ENCODE results near the gene PIP5KL1.
A peak's percentile ranks its signal among the peaks of the same experiment; 100 is the strongest.

PIP5KL1 gene

GRCh38 chr9:127960410-127961154 lies 30.0 kb upstream of the PIP5KL1 start:
- H3K9me3 Mint-ChIP-seq, result no peaks in the 10 kb centered on the region
- peaks cover 96% of the 10 kb centered on the region for H3K4me1 Mint-ChIP-seq (ENCODE audit: low read depth)
- peak overlapping the region; percentile 77 for H3K27ac Mint-ChIP-seq
- H3K4me3 Mint-ChIP-seq, result no peak overlapping the region
- H3K36me3 Mint-ChIP-seq (ENCODE audit: low read depth), result peaks cover 13% of the 10 kb centered on the region
- no peaks in the 10 kb centered on the region for H3K27me3 Mint-ChIP-seq

- peaks cover 96% of the 10 kb centered on the region for H3K4me1 Mint-ChIP-seq (ENCODE audit: low read depth)
- no peaks in the 10 kb centered on the region for H3K27me3 Mint-ChIP-seq
- peak overlapping the region; percentile 77 for H3K27ac Mint-ChIP-seq
- H3K36me3 Mint-ChIP-seq (ENCODE audit: low read depth), result peaks cover 13% of the 10 kb centered on the region
- no peak overlapping the region for H3K4me3 Mint-ChIP-seq
- no peaks in the 10 kb centered on the region for H3K9me3 Mint-ChIP-seq
These were observed 29.3 kb upstream of the PIP5KL1 start for GRCh38 chr9:127959841-127960409.

- peaks cover 13% of the 10 kb centered on the region for H3K36me3 Mint-ChIP-seq (ENCODE audit: low read depth)
- peaks cover 97% of the 10 kb centered on the region for H3K4me1 Mint-ChIP-seq (ENCODE audit: low read depth)
- H3K4me3 Mint-ChIP-seq, result no peak overlapping the region
- H3K27ac Mint-ChIP-seq, result peak overlapping the region; percentile 77
- H3K9me3 Mint-ChIP-seq, result no peaks in the 10 kb centered on the region
- H3K27me3 Mint-ChIP-seq, result no peaks in the 10 kb centered on the region
These were observed 28.8 kb upstream of the PIP5KL1 start for GRCh38 chr9:127959398-127959797.

- no peaks in the 10 kb centered on the region for H3K9me3 Mint-ChIP-seq
- H3K27me3 Mint-ChIP-seq, result no peaks in the 10 kb centered on the region
- H3K27ac Mint-ChIP-seq, result peak overlapping the region; percentile 77
- H3K36me3 Mint-ChIP-seq (ENCODE audit: low read depth), result peaks cover 13% of the 10 kb centered on the region
- no peak overlapping the region for H3K4me3 Mint-ChIP-seq
- peaks cover 97% of the 10 kb centered on the region for H3K4me1 Mint-ChIP-seq (ENCODE audit: low read depth)
These were observed 28.2 kb upstream of the PIP5KL1 start for GRCh38 chr9:127958728-127959127.

GRCh38 chr9:127955294-127956015 lies 24.9 kb upstream of the PIP5KL1 start:
- Mint-ChIP-seq H3K4me1 (ENCODE audit: low read depth) (peaks cover 92% of the 10 kb centered on the region), H3K27ac (peak overlapping the region; percentile 95), H3K27me3 (no peaks in the 10 kb centered on the region), H3K9me3 (no peaks in the 10 kb centered on the region), H3K4me3 (peak overlapping the region; percentile 65), H3K36me3 (ENCODE audit: low read depth) (peaks cover 9% of the 10 kb centered on the region)

- H3K4me3 Mint-ChIP-seq, result peak overlapping the region; percentile 10
- H3K27me3 Mint-ChIP-seq, result no peaks in the 10 kb centered on the region
- H3K36me3 Mint-ChIP-seq (ENCODE audit: low read depth), result peaks cover 9% of the 10 kb centered on the region
- peak overlapping the region; percentile 95 for H3K27ac Mint-ChIP-seq
- H3K9me3 Mint-ChIP-seq, result no peaks in the 10 kb centered on the region
- peaks cover 92% of the 10 kb centered on the region for H3K4me1 Mint-ChIP-seq (ENCODE audit: low read depth)
These were observed 24.3 kb upstream of the PIP5KL1 start for GRCh38 chr9:127954831-127955293.

GRCh38 chr9:127953768-127954505 lies 23.4 kb upstream of the PIP5KL1 start:
- Mint-ChIP-seq H3K36me3 (ENCODE audit: low read depth) (peaks cover 8% of the 10 kb centered on the region), H3K27ac (peak overlapping the region; percentile 95), H3K4me3 (no peak overlapping the region), H3K4me1 (ENCODE audit: low read depth) (peaks cover 86% of the 10 kb centered on the region), H3K27me3 (no peaks in the 10 kb centered on the region), H3K9me3 (no peaks in the 10 kb centered on the region)

GRCh38 chr9:127953154-127953553 lies 22.6 kb upstream of the PIP5KL1 start:
- no peak overlapping the region for H3K27ac Mint-ChIP-seq
- H3K4me1 Mint-ChIP-seq (ENCODE audit: low read depth), result peaks cover 86% of the 10 kb centered on the region
- no peak overlapping the region for H3K4me3 Mint-ChIP-seq

GRCh38 chr9:127950513-127951289 lies 20.1 kb upstream of the PIP5KL1 start:
- Mint-ChIP-seq H3K27me3 (no peaks in the 10 kb centered on the region), H3K4me1 (ENCODE audit: low read depth) (peaks cover 62% of the 10 kb centered on the region), H3K9me3 (no peaks in the 10 kb centered on the region), H3K27ac (peak overlapping the region; percentile 19), H3K36me3 (ENCODE audit: low read depth) (peaks cover 10% of the 10 kb centered on the region), H3K4me3 (no peak overlapping the region)

More at GRCh38 chr9:127953154-127953553, 22.6 kb upstream of the PIP5KL1 start:
- no peaks in the 10 kb centered on the region for H3K27me3 Mint-ChIP-seq
- peaks cover 7% of the 10 kb centered on the region for H3K36me3 Mint-ChIP-seq (ENCODE audit: low read depth)
- no peaks in the 10 kb centered on the region for H3K9me3 Mint-ChIP-seq

- peak overlapping the region; percentile 55 for H3K27ac Mint-ChIP-seq
- H3K4me1 Mint-ChIP-seq (ENCODE audit: low read depth), result peaks cover 55% of the 10 kb centered on the region
- no peak overlapping the region for H3K4me3 Mint-ChIP-seq
- H3K27me3 Mint-ChIP-seq, result no peaks in the 10 kb centered on the region
- H3K36me3 Mint-ChIP-seq (ENCODE audit: low read depth), result peaks cover 11% of the 10 kb centered on the region
- no peaks in the 10 kb centered on the region for H3K9me3 Mint-ChIP-seq
These were observed 19.4 kb upstream of the PIP5KL1 start for GRCh38 chr9:127949827-127950512.

- Mint-ChIP-seq H3K4me3 (no peak overlapping the region), H3K36me3 (ENCODE audit: low read depth) (peaks cover 16% of the 10 kb centered on the region), H3K27me3 (no peaks in the 10 kb centered on the region), H3K9me3 (no peaks in the 10 kb centered on the region), H3K4me1 (ENCODE audit: low read depth) (peaks cover 48% of the 10 kb centered on the region), H3K27ac (peak overlapping the region; percentile 75)
These were observed 17.5 kb upstream of the PIP5KL1 start for GRCh38 chr9:127947841-127948710.

GRCh38 chr9:127946728-127947127 lies 16.2 kb upstream of the PIP5KL1 start:
- Mint-ChIP-seq H3K27me3 (no peaks in the 10 kb centered on the region), H3K36me3 (ENCODE audit: low read depth) (peaks cover 20% of the 10 kb centered on the region), H3K4me3 (no peak overlapping the region), H3K4me1 (ENCODE audit: low read depth) (peaks cover 46% of the 10 kb centered on the region), H3K27ac (no peak overlapping the region), H3K9me3 (no peaks in the 10 kb centered on the region)

GRCh38 chr9:127945942-127946341 lies 15.4 kb upstream of the PIP5KL1 start:
- Mint-ChIP-seq H3K9me3 (no peaks in the 10 kb centered on the region), H3K27ac (peak overlapping the region; percentile 16), H3K36me3 (ENCODE audit: low read depth) (peaks cover 20% of the 10 kb centered on the region), H3K4me1 (ENCODE audit: low read depth) (peaks cover 40% of the 10 kb centered on the region), H3K27me3 (no peaks in the 10 kb centered on the region), H3K4me3 (no peak overlapping the region)

Data from stimulated activated naive CD8-positive, alpha-beta T cell treated with anti-CD3 and anti-CD28 coated beads, Interleukin-15, Interleukin-2, amounts not matched to agents 100 ng/mL and 50 ng/mL, for 24 hours (primary cell).